B cell (primary cell): Measurements from ENCODE around the gene SERINC5. TPM values are rescaled to one million over a fixed set of nuclear protein-coding genes. Genes with fewer than 3 reads are reported as not detected.

Experiments used
- ATAC-seq: fragments of 200-7000 bp; cut with Tn5 transposase; one replicate; pipeline ENCODE4 v1.10.0; 2021; ENCODE audit warnings: low read depth, mild to moderate bottlenecking, moderate number of reproducible peaks, moderate library complexity
- CTCF ChIA-PET: fragments of 350-600 bp; sonication (Branson Sonifier 250); formaldehyde crosslinking; loops from one replicate; lab custom pipeline; 2021; ENCODE audit warnings: antibody characterized with exemption, inconsistent platforms; lab: Charles Lee
- POLR2A ChIA-PET: fragments of 350-600 bp; sonication (Branson Sonifier 250); formaldehyde crosslinking; loops from one replicate; lab custom pipeline; 2021; ENCODE audit warnings: antibody characterized with exemption; lab: Charles Lee
- DNase-seq: peaks from one replicate; pipeline ENCODE4 v3.0.0; 2013
- H2AFZ ChIP-seq: 2 replicates; pipeline ENCODE4 v1.6.1; 2012; ENCODE audit warnings: mild to moderate bottlenecking, low read depth, low read length; ENCODE audit not compliant: insufficient read depth, poor library complexity, severe bottlenecking
- H3K27ac ChIP-seq, 2 donors: 1 replicate in 1 of 2; 2 replicates in 1 of 2; pipeline ENCODE4 v1.5.1; 2012 to 2013; ENCODE audit warnings: low read length in 2 of 2, mild to moderate bottlenecking in 2 of 2, moderate library complexity in 1 of 2
- H3K27me3 ChIP-seq, 4 experiments: fragments of 200-600 bp in 1 of 4; sonication (generic) in 1 of 4; replicated peaks in 1 of 4; 1 replicate in 2 of 4; 2 replicates in 2 of 4; pipeline versions ENCODE4 v1.6.1 to v1.7.0; 2013 to 2016; ENCODE audit warnings: low read length in 3 of 4, mild to moderate bottlenecking in 2 of 4, mixed read lengths in 1 of 4, moderate library complexity in 1 of 4; ENCODE audit not compliant: insufficient read depth in 4 of 4, control insufficient read depth in 3 of 4; ENCODE audit errors: control extremely low read depth in 1 of 4
- H3K36me3 ChIP-seq, 2 experiments: replicated peaks in 1 of 2; 1 replicate in 1 of 2; 2 replicates in 1 of 2; pipeline versions ENCODE4 v1.6.1 to v1.7.1; 2013; ENCODE audit warnings: low read length in 1 of 2; ENCODE audit not compliant: insufficient read depth in 2 of 2, control insufficient read depth in 1 of 2; ENCODE audit errors: control extremely low read depth in 1 of 2, extremely low read depth in 1 of 2
- H3K4me1 ChIP-seq, 2 donors: fragments of 200-600 bp in 1 of 2; sonication (generic) in 1 of 2; 1 replicate in 1 of 2; 2 replicates in 1 of 2; pipeline versions ENCODE4 v1.5.1 to v1.6.1; 2013 to 2017; ENCODE audit warnings: low read length in 2 of 2; ENCODE audit not compliant: control insufficient read depth in 2 of 2, insufficient read depth in 2 of 2
- H3K4me2 ChIP-seq: replicated peaks from 2 replicates; pipeline ENCODE3; 2012; ENCODE audit warnings: mild to moderate bottlenecking, low read depth, low read length; ENCODE audit not compliant: poor library complexity, severe bottlenecking
- H3K4me3 ChIP-seq, 5 experiments: fragments of 200-600 bp in 1 of 5; sonication (generic) in 1 of 5; 1 replicate in 3 of 5; 2 replicates in 2 of 5; pipeline versions ENCODE4 v1.5.1 to v1.7.0; 2011 to 2016; ENCODE audit warnings: low read length in 4 of 5, mild to moderate bottlenecking in 4 of 5, low read depth in 2 of 5, control low read depth in 1 of 5, moderate library complexity in 1 of 5; ENCODE audit not compliant: insufficient read depth in 1 of 5; ENCODE audit errors: control extremely low read depth in 1 of 5, extremely low read depth in 1 of 5
- H3K79me2 ChIP-seq: fragments of 200-600 bp; sonication (generic); one replicate; pipeline ENCODE4 v1.6.0; 2016; ENCODE audit warnings: low read length; ENCODE audit not compliant: control insufficient read depth, insufficient read depth
- H3K9ac ChIP-seq: fragments of 200-600 bp; sonication (generic); 2 replicates; pipeline ENCODE4 v1.6.1; 2017; ENCODE audit warnings: mild to moderate bottlenecking, low read length, moderate library complexity
- H3K9me3 ChIP-seq, 3 donors: one replicate each; pipeline versions ENCODE4 v1.6.1 to v1.7.1; 2013; ENCODE audit warnings: low read length in 2 of 3; ENCODE audit not compliant: control insufficient read depth in 2 of 3, insufficient read depth in 1 of 3; ENCODE audit errors: control extremely low read depth in 1 of 3
- H4K20me1 ChIP-seq: 2 replicates; pipeline ENCODE4 v1.6.0; 2012; ENCODE audit warnings: mild to moderate bottlenecking, low read length; ENCODE audit not compliant: insufficient read depth, control insufficient read depth, poor library complexity, severe bottlenecking
- H3K27ac Mint-ChIP-seq: one replicate; pipeline ENCODE4 v1.8.0; 2021; ENCODE audit warnings: mixed read lengths
- H3K27me3 Mint-ChIP-seq: one replicate; pipeline ENCODE4 v1.8.0; 2021; ENCODE audit warnings: mixed read lengths
- H3K4me1 Mint-ChIP-seq: one replicate; pipeline ENCODE4 v1.8.0; 2021; ENCODE audit warnings: mixed read lengths
- H3K4me3 Mint-ChIP-seq: one replicate; pipeline ENCODE4 v1.8.0; 2021; ENCODE audit warnings: mixed read lengths
- H3K9me3 Mint-ChIP-seq: one replicate; pipeline ENCODE4 v1.8.0; 2022; ENCODE audit warnings: mixed read lengths; ENCODE audit not compliant: insufficient read depth
- CTCF ChIP-seq: fragments of 200-600 bp; IDR thresholded peaks from one replicate; pipeline ENCODE4 v1.8.0; 2022; ENCODE audit warnings: antibody characterized with exemption, mild to moderate bottlenecking
- EZH2 ChIP-seq: IDR thresholded peaks from 2 replicates; pipeline ENCODE4 v1.6.1; 2012; ENCODE audit warnings: borderline replicate concordance, low read depth, mild to moderate bottlenecking, moderate library complexity, low read length; ENCODE audit not compliant: insufficient read depth, poor library complexity, severe bottlenecking
- WGBS: methylation state at CpG from one replicate; pipeline ENCODE4 v1.1.5; 2013; ENCODE audit warnings: missing lambda C conversion rate; ENCODE audit not compliant: insufficient coverage; 5-methylcytosine and 5-hydroxymethylcytosine counted together
- intact Hi-C: fragments of 100-400 bp; cut with micrococcal nuclease; formaldehyde crosslinking; loops from one replicate; pipeline ENCODE4 v1.10.0; 2022
- polyA plus RNA-seq: library from polyadenylated mRNA; depleted of rRNA; stranded (reverse); fragments of >200 nt; gene quantifications from 2 replicates; pipeline ENCODE4 v1.2.3, GENCODE V29; 2012
- total RNA-seq, 2 donors: library from RNA; stranded (reverse); fragments of 120-200 nt in 1 of 2; gene quantifications; 1 replicate in 1 of 2; 2 replicates in 1 of 2; pipeline versions ENCODE4 v1.2.3 to v1.2.4, GENCODE V29; 2013 to 2022

The SERINC5 gene
- total and polyA plus RNA-seq, 2 donors (not counting 1 experiment from before 2014, with no cell fraction given) = 2.4 to 9.5 TPM

GRCh38 chr5:80225189-80225933 is 30.5 kb downstream of the SERINC5 start:
- ChIA-PET CTCF (no interaction called here), POLR2A (no interaction called here)
- no peaks in the 10 kb centered on the region for H3K27me3 Mint-ChIP-seq
- H3K4me2 ChIP-seq = no peak overlapping the region
- peaks cover 0 to 6% of the 10 kb centered on the region in 2 donors for H3K4me1 ChIP-seq
- H3K4me1 Mint-ChIP-seq = peaks cover 5% of the 10 kb centered on the region
- no peaks in the 10 kb centered on the region for H4K20me1 ChIP-seq
- H3K27ac ChIP-seq = no peak overlapping the region
- H2AFZ ChIP-seq = no peak overlapping the region
- H3K4me3 ChIP-seq = no peak overlapping the region
- no peak overlapping the region for H3K9ac ChIP-seq
- no peaks in the 10 kb centered on the region for H3K9me3 Mint-ChIP-seq
- WGBS = 94% methylated on average over 3 of the region's 6 CpGs
- DNase-seq (no peak), ATAC-seq (no peak)
- H3K27me3 ChIP-seq = no peaks in the 10 kb centered on the region
- H3K9me3 ChIP-seq = no peaks in the 10 kb centered on the region
- H3K27ac Mint-ChIP-seq = no peak overlapping the region
- peaks cover 0 to 1% of the 10 kb centered on the region in 2 experiments for H3K36me3 ChIP-seq
- H3K79me2 ChIP-seq = peaks cover 16% of the 10 kb centered on the region
- TF ChIP-seq CTCF = no peak
- TF ChIP-seq EZH2 = no peak
- no peak overlapping the region for H3K4me3 Mint-ChIP-seq
- intact Hi-C loops = no loop called here

GRCh38 chr5:80223561-80223960 is 32.3 kb downstream of the SERINC5 start:
- H3K27ac ChIP-seq = no peak overlapping the region
- no peaks in the 10 kb centered on the region for H3K4me1 ChIP-seq

More at GRCh38 chr5:80223561-80223960, 32.3 kb downstream of the SERINC5 start:
- Histone ChIP-seq H4K20me1 (no peaks in the 10 kb centered on the region), H2AFZ (no peak overlapping the region), H3K79me2 (peaks cover 14% of the 10 kb centered on the region), H3K9ac (no peak overlapping the region), H3K36me3 (peaks cover 0 to 3% of the 10 kb centered on the region in 2 experiments), H3K9me3 (no peaks in the 10 kb centered on the region), H3K4me3 (no peak overlapping the region), H3K27me3 (no peaks in the 10 kb centered on the region), H3K4me2 (no peak overlapping the region)
- Mint-ChIP-seq H3K27me3 (no peaks in the 10 kb centered on the region), H3K27ac (no peak overlapping the region), H3K4me3 (no peak overlapping the region), H3K9me3 (no peaks in the 10 kb centered on the region), H3K4me1 (peaks cover 2% of the 10 kb centered on the region)
- ChIA-PET POLR2A (no interaction called here), CTCF (no interaction called here)
- intact Hi-C loops = no loop called here
- no peak for ATAC-seq
- TF ChIP-seq EZH2 (no peak), CTCF (no peak)
- no peak for DNase-seq
- whole genome bisulfite sequencing = no CpG with 5 or more reads among the region's 9 CpGs
